EL (cell line): ENCODE results near the gene UTP14A.
"Not testable (repeated sequence)": the region's sequence is repeated elsewhere in the genome, so short reads cannot be mapped to it uniquely, and the experiment has no call there.

Experiments
- DNase-seq: peaks from one replicate; pipeline ENCODE4 v3.0.0-alpha.2; 2016

UTP14A gene, protein sequence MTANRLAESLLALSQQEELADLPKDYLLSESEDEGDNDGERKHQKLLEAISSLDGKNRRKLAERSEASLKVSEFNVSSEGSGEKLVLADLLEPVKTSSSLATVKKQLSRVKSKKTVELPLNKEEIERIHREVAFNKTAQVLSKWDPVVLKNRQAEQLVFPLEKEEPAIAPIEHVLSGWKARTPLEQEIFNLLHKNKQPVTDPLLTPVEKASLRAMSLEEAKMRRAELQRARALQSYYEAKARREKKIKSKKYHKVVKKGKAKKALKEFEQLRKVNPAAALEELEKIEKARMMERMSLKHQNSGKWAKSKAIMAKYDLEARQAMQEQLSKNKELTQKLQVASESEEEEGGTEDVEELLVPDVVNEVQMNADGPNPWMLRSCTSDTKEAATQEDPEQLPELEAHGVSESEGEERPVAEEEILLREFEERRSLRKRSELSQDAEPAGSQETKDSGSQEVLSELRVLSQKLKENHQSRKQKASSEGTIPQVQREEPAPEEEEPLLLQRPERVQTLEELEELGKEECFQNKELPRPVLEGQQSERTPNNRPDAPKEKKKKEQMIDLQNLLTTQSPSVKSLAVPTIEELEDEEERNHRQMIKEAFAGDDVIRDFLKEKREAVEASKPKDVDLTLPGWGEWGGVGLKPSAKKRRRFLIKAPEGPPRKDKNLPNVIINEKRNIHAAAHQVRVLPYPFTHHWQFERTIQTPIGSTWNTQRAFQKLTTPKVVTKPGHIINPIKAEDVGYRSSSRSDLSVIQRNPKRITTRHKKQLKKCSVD

DNA sequence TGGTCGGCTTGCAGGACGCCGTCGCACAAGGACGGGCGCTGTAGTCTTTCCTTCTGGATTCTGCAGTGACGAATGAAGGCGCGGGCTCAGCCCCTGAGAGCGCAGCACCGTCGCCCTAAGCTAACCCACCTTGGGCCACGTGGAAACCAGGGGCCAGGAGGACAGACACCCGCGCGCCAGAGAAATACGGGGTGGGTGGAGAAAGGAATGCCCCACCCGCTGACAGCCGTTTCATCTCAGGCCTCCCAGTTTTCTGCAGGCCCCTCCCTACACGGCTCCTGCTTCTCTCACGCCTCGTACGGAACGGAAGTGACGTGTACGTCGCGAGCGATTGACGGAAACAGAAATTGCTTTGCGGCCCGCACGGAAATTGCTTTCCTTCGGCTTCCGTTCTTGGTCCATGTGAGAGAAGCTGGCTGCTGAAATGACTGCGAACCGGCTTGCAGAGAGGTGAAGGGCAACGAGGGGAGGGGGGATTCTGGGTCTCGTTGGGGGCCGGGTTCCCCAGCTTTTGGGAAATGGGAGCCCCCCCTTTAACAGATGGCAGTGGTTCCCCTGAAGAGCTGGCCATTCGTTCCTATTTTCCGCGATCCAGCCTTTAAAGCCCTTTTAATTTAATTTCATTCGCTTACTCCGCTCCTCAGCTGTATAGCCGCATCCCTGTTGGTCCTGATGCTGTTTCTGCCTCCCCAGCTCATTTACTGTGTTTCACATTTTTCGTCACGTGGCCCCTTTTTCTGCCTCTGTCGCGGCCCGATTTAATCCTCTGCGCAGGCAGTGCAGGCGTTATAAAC lies at the start of gene UTP14A:
Gene UTP14A, plus strand, starts transcription at position 378 of the 794 bp plus-strand sequence. Its CDS starts 47 bp downstream, at position 425.
- peak; percentile 90 for DNase-seq

DNA sequence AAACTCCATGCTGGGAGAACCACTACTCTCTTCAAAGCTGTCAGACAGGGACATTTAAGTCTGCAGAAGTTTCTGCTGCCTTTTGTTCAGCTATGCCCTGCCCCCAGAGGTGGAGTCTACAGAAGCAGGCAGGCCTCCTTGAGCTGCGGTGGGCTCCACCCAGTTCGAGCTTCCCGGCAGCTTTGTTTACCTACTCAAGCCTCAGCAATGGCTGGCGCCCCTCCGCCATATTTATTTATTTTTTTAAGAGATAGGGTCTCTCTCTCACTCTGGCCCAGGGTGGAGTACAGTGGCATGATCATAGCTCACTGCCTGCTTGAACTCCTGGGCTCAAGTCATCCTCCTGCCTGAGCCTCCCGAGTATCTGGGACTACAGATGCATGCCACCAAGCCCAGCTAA lies 46.8 kb upstream of the UTP14A start:
- DNase-seq = not testable (repeated sequence)

DNA sequence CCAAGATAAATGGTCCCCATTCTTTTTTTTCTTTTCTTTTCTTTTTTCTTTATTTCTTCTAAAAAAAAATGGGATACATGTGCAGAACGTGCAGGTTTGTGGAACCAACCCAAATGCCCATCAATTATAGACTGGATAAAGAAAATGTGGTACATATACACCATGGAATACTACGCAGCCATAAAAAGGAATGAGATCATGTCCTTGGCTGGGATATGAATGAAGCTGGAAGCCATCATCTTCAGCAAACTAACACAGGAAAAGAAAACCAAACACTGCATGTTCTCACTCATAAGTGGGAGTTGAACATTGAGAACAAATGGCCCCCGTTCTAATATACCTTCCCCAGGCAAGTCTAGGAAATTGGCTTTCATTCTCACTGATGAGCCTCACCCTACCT lies 39.6 kb upstream of the UTP14A start:
- not testable (repeated sequence) for DNase-seq

DNA sequence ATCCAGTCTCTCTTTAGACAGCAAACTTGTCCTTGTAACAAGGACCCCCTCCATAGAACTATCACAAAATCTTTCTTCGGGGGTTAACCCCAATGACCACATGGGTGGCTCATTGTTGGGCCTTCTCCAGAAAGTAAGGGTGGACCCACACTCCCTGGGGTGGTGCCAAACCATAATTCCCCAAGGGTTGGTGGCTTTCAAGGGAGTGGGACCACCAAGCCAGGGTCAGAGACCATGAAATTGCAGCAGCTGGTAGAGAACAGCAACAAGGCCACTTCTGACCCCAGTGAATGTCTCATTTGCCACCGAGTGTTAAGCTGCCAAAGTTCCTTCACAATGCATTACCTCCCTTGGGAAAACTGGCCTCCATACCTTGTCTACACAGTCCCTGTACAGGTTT lies 33.4 kb upstream of the UTP14A start:
- DNase-seq = no peak

DNA sequence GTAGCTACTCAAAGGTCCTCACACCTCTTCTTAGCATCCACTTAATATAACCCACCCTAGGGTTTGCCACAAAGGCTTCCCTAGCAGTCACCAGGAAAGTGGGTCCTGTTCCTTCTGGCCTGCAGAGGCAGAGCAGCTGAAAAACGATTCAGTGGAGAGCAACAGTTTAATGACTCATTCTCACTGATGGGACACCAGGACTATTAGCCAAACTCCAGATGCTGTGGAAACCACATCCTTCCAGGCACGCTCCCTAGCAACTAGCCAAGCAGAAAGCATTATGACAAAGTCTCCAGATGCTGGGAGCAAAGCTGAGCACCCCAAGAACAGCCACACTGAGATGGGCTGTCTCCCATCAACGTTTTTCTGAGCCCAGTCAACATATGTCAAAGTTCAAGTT lies 30.3 kb upstream of the UTP14A start:
- DNase-seq = peak; percentile 70

DNA sequence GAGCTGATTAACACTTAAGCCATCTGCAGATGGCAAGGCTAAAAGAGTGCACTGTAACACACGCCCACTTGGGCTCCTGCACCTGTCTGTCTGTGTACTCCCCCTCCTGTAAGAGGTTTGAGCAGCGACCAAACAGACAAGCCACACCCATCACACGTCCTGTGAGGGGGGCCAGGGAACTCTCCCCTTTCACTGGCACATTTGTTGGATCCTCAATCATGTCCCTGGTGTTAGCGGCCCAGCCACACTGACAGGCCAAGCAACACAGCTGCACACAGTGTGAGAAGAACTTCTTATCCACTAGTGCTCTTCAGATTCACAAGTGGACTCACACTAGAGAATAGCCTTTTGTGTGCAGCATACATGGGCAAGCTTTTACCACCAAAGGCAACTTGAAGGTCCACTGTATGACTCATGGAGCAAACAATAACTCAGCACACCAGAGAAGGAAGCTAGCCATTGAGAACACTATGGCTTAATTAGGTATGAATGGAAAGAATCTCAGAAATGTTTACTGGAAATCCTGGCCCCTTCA lies 29.1 kb upstream of the UTP14A start:
- DNase-seq = peak; percentile 60

DNA sequence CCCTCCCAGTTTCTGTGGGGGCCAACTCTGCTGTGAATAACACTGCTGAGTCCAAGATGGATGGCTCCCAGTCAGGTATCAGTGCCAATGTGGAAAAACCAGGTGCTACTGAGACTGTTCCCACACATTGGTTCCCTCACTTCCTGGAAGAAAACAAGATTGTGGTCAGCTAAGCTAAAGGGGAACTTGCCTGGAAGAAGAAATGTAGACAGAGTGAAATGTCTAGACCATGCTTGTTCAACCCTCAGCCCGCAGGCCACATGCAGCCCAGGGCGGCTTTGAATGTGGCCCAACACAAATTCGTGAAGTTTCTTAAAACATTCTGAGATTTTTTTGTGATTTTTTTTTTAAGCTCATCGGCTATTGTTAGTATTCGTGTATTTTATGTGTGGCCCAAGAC lies 28.6 kb upstream of the UTP14A start:
- DNase-seq = no peak

DNA sequence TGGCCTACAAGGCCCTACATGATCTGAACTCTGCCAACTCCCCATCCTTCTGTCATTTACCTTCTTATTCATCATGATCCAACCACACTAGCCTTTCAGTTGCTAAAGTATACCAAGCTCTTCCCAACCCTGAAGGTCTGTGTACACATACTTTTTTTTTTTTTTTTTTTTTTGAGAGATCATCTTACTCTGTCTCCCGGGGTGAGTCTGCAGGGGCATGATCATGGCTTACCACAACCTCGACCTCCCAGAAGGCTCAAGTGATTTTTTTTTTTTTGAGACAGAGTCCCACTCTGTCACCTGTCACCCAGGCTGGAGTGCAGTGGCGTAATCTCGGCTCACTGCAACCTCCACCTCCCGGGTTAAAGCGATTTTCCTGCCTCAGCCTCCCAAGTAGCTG lies 5.9 kb upstream of the UTP14A start:
- no peak for DNase-seq

DNA sequence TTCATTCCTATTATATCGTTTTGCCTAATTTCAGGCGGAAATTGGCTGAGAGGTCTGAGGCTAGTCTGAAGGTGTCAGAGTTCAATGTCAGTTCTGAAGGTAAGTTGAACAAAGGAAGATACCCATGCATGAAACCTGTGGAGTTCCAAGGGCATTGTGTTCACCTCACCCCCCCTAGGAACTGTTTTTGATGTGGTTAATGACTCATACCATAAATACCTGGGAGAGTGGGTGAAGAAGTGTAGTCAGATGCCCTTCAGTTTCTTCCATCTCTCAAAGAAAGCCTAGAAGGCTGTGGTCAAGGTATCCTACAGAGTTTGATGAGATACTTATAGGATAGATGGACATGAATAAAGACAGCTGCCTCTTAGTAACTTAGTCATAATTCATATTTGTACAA lies 2.7 kb downstream of the UTP14A start:
- no peak for DNase-seq

DNA sequence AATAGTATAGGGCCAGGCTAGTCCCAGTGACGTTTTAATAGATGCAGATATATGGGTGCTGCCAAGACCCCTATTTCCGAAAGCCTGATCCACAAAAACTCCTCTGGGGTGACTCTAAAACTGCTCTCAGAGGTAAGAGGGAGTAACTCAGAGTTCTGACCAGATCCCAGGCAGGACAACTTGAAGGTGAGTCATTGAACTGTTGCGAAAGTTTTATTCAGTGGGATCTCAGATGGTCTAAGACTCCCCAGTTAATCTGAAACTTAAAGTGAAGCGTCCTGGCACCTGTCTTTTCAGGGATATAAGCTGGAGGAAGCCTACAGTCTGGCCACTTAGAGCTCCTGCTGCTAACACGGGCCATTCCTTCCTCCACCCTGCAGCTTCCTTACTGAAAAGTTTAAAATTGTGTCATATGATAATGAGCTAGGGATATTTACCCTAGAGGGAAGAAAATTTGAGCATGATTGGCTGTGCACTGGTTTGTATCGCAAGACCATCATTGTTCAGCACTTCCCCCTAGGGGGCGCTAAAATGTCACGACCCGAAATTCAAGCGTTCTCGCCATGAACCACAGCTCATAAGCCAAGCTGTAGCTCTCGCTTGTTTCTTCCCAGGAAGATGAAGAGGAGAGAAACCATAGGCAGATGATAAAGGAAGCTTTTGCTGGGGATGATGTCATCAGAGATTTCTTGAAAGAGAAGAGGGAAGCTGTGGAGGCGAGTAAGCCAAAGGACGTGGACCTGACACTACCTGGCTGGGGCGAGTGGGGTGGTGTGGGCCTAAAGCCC lies 19.5 kb downstream of the UTP14A start:
- DNase-seq = peak; percentile 70

DNA sequence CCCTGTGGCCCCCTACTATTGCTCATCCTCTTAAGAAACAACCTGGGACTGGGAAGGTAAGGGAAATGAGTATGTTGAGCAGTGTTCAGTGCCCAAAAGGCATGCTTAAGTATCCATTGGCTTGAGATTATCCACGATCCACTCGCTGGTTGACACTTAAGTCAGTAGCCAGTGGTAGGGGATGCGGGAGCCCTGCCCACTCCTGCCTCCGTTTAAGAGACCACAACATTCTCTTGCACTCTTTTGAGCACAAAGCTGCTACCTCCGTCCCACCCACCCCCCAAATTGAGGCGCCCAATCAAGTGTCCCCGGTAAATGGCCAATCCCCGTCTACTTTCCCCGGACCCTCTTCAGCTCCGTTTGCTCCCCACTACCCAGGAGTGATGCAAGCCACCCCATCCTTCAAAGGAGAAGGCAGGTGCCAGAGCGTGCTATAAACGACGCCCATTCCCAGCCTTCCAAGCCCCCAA lies 25.0 kb downstream of the UTP14A start:
- no peak for DNase-seq

DNA sequence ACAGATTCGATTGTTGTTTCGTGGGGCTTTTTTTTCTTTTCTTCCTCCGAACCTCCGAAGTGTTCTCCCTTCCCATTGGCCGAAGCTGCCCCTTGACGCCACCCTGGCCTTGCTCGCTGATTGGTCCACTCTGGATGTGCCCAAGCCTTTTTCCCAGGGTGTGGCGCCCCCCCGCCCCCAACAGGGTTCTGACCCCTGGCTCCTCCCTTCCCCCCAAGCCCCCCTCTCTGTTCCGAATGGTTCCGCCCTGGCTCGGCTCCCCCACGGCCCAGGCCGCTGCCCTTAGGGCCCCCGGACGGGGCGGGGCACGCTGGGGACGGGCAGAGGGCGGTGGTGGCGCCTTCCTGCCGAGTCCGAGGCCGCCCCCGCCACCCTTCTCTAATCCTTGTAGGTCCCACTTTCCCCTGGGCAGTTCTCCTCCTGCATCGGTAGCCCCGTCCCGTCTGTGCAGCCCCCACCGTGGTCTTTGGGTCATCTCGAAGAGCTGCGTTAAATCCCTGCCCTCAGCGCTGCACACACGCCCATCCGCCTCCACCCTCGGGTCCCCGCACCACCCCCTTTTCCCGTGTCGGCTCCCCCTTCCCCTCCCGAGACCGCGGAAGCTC lies 25.5 kb downstream of the UTP14A start:
- peak; percentile 91 for DNase-seq

DNA sequence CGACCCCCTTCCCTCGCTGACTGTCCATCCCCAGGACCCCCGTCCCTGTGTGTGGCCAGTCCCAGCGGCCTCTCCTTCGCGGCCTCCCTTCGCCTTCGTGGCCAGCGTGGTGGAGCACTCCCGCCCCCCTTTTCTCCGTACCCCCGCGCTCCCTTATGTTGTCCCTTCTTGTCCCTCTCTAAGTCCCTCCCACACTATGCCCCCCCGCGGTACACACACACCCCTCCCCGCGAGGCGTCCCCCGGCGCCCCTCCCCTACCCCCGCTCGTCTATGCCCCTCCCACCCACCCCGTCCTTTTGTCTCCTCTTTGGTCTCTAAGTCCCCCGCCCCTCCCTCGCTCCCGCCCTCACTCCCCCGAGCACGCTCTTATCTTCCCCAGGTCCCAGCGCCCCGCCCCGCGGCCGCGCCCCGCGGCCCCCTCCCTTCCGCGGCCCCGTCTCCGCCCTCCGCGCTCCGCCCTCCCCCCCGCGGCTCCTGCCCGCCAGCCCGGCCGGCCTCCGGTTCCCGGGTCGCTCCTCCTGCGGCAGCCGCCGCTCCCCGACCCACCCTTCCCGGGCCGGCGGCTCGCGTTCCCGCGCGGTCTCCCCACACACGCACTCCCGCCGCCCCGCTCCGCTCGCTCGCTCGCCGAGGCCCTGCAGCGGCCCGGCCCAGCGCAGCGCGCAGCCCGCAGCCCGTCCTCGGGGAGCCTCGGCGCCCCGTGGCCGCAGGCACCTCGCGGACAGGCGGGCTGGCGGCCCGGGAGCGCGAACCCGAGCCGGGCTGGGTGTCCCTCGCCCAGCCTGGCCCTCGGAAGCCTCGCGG lies 26.3 kb downstream of the UTP14A start:
- DNase-seq = peak; percentile 85

DNA sequence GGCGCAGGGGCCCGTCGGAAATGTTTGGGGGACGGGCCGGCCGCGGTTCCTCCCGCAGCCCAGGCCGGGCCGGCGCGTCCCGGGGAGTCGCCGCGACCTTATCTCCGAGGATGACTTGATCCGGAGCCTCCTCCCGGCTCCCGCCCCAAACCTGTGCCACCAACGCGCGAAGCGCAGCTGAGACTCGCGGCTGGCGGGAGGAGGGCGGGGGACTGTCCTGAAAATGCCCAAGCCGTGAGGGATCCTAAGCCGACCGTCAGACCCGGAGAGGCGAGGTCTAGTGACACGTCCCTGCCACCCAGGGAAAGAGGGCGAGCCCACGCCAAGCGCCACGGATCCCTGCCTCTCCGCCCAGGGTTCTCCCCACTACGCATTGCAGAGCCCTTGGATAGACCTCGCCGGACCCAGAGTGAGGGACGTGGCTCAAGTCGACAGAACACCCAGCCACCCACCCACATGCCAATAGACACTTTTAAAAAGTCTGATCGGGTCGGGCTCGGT lies 26.9 kb downstream of the UTP14A start:
- DNase-seq = no peak

DNA sequence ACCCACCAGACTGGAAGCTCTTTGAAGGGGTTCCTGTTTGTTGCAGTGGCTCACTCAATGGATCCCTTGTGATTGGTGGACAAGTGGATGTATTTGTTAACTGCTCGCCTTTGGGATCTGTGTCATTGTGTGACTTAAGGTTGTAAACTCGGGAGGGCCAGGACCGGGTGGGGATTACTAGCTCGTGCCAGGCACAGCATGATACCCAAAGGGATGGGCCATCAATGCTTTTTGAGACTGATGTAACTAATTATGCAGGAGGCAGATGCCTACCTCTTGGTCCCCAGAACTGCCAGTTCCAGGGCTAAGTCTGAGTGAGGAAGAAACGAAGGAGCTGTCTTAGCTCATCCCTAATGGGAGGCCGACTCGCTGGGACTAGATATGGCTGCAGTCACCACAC lies 27.7 kb downstream of the UTP14A start:
- no peak for DNase-seq

DNA sequence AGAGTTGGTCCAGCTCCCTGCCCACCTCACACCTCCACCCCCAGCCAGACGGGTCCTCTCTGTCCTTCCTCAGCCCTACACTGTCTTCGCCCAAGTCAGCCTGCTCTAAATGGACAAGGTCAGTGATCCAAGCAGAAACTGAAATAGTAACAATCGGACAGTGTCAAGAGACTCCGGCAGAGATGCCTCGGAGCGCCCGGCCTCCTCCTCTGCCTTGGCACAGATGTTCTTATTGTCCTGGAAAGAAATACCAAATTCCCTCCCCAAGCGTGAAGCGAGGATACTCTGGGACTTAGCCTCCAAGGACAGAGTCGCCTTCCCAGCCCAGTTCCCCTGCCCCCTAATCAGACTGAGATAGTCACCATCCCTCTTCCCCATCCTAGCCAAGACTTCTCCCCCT lies 28.5 kb downstream of the UTP14A start:
- no peak for DNase-seq

DNA sequence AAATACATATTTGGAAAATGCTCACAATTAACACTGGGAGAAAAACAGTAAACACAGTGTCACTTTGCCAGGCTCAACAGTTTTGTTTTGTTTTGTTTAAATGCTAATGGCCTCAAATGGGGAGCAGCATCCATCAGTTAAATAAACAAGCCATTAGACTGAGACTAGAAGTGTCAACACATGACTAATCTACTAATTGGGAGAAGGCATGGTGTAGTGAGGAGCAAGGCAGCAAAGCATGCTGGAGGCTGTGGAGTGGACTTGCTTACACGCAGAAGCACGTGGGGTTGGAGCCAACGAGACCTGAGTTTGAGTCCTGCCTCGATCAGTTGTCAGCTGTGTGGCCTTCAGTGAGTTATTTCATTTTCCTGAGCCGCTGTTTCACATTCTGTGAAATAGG lies 29.0 kb downstream of the UTP14A start:
- DNase-seq = no peak

DNA sequence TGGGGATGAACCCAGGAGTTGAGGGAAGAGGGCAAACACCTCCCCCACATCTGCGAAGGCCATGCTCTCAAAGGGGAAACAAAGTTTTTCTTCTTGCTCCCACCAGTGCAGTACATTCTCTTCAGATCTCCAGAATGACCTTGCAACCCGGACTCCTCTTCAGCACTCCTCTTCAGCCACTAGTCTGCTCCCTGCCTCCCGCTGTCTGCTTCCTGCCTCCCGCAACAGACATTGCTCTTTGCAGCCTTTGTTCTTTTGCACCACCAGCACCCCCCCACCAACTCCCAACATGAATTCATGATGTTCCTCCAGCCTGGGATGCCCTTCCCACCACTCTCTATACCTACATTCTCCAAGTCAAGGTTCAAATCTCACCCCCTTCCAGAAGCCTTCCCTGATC lies 32.1 kb downstream of the UTP14A start:
- no peak for DNase-seq

DNA sequence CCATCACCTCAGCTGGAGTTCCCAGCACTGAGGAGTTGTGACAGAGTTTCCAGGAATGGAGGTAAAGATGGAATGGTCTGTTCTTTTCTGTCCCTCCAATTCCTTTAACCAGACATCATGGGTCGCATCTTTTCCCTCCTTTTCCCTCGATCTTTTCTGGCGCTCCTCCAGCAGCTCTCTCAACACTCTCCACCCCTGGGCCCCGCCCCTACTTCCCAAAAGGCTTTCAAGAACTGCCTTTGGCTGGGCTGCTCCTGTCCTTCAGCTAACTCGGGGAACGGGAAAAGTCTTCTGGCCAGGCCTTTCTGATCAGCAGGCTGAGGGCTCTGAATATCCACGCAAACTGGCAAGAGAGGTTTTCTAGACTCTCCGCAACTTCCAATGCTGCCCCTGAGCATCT lies 34.0 kb downstream of the UTP14A start:
- no peak for DNase-seq

DNA sequence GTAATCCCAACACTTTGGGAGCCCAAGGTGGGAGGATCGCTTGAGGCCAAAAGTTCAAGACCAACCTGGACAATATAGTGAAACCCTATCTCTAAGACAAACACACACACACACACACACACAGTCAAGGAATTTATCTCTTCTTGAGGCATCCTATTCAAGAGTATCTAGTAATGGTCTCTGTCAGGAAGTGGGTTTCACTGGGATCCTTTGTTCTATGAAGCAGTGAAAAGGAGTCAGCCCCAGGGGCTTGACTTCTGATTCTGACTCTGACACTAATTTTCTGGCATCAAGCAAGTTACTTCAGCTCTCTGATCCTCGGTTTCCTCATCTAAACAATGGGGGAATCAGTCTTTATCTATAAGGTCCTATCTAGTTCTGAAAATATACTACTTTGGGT lies 34.8 kb downstream of the UTP14A start:
- DNase-seq = no peak

DNA sequence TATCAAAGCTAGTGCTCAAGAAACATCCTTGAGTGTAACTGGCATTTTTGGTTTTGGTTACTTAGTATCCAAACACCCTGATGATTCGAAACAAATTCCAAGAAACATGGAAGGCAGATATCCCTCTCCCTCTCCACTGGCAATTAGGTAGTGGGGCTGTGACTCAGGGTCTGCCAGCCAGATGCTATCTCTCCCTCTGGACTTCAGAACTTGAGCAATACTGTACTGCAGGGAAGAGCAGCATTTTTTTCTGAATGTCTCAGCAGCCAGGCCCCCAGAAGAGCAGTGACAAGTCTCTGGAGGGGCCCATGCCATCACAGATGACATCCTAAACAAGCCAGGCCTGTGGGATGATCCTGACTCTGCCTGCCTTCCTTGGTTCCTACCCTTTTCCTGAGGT lies 39.2 kb downstream of the UTP14A start:
- DNase-seq = peak; percentile 56
